Lower lobe of right lung (tissue), 2 donors: Measurements from ENCODE around the gene CHD5. TPM values are rescaled to one million over a fixed set of nuclear protein-coding genes. Genes with fewer than 3 reads are reported as not detected.

Experiments
- ATAC-seq, 2 donors: fragments of 200-7000 bp; cut with Tn5 transposase; one replicate each; pipeline ENCODE4 v1.9.1; 2020 to 2022; ENCODE audit warnings: mild to moderate bottlenecking in 2 of 2, moderate library complexity in 2 of 2
- DNase-seq: peaks from one replicate; pipeline ENCODE4 v3.0.0-alpha.2; 2020
- H3K27ac ChIP-seq: fragments of 200-600 bp; one replicate; pipeline ENCODE4 v1.8.0; 2022
- H3K27me3 ChIP-seq: fragments of 200-600 bp; one replicate; pipeline ENCODE4 v1.8.0; 2022; ENCODE audit warnings: low read depth
- H3K36me3 ChIP-seq: fragments of 200-600 bp; one replicate; pipeline ENCODE4 v1.8.0; 2022; ENCODE audit warnings: mild to moderate bottlenecking
- H3K4me1 ChIP-seq: fragments of 200-600 bp; one replicate; pipeline ENCODE4 v1.8.0; 2022
- H3K4me3 ChIP-seq: fragments of 200-600 bp; one replicate; pipeline ENCODE4 v1.8.0; 2022; ENCODE audit warnings: mild to moderate bottlenecking
- H3K9me3 ChIP-seq: fragments of 200-600 bp; one replicate; pipeline ENCODE4 v1.8.0; 2022
- CTCF ChIP-seq: fragments of 200-600 bp; IDR thresholded peaks from one replicate; pipeline ENCODE4 v1.8.0; 2022; ENCODE audit warnings: antibody characterized with exemption, mild to moderate bottlenecking
- intact Hi-C: fragments of 100-400 bp; cut with DNase I; formaldehyde crosslinking; loops from one replicate; pipeline ENCODE4 v1.11.0; 2022
- total RNA-seq: library from RNA; stranded (reverse); fragmentation: NEBNext Ultra II Directional; extraction: Animal tissue kit (Norgen Biotek cat#: 25700); gene quantifications from one replicate; pipeline ENCODE4 v1.2.1, GENCODE V29; 2021
- donor health status: DM: no; HTN: yes; CAD: no; lungs with severe emphysema.

Gene CHD5
- total RNA-seq, 1 donor from 2014 or later = 0.56 TPM

DNA sequence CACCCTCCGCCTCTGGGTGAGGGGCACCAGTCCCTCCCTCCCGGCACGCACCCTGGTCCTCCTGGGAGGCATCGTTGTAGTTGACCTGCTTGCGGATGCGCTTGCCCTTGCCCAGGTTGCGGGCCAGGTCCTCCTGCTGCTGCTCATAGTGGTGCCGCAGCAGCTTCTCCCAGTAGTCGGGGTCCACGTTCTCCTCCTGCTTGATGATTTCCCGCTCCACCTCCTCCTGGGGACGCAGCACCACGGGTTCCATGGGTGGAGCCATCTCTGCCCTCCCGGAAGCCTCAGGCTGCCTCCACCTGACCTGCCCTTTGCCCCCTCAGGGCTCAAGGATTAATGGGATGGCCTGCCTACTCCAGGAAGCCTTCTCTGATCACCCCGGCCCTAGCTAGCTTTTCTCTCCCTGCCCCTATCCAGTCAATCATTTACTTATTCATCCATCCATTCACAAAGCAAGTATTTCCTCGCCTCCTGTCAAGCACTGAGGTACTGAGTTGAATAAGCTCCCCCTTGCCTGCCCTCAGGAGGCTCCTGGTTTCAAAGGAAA lies 53.5 kb downstream of the CHD5 start:
- Histone ChIP-seq H3K27ac (no peak overlapping the region), H3K4me1 (peaks cover 8% of the 10 kb centered on the region), H3K27me3 (peaks cover 9% of the 10 kb centered on the region), H3K9me3 (no peaks in the 10 kb centered on the region), H3K4me3 (no peak overlapping the region), H3K36me3 (no peaks in the 10 kb centered on the region)
- DNase-seq (peak; percentile 29), ATAC-seq (no peak)
- no peak for TF ChIP-seq CTCF
- intact Hi-C loops = no loop called here

DNA sequence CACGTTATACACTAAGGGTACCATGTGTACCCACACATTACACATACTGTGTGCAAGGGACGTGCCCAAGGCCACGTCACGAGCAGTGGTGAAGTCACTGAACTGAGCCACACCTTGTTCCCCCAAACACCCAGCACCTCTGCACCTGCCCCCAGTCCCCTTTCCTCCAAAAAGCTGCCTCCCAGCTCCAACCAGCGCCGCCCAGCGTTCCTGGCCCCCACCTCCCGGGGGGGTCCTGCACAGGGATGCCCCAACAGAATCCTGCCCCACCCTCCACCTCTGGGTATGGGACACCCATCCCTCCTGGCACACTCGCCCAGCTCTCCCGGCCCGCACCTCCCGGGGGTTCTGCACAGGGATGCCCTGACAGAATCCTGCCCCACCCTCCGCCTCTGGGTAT lies 54.1 kb downstream of the CHD5 start:
- DNase-seq = peak; percentile 25
- Histone ChIP-seq H3K9me3 (no peaks in the 10 kb centered on the region), H3K4me3 (no peak overlapping the region), H3K36me3 (no peaks in the 10 kb centered on the region), H3K4me1 (peaks cover 8% of the 10 kb centered on the region), H3K27me3 (peaks cover 9% of the 10 kb centered on the region), H3K27ac (no peak overlapping the region)
- ATAC-seq = no peak
- no peak for TF ChIP-seq CTCF
- intact Hi-C loops = no loop called here

GRCh38 chr1:6125366-6125765 lies 54.8 kb downstream of the CHD5 start:
- peak; percentile 24 for DNase-seq
- no peaks in the 10 kb centered on the region for H3K9me3 ChIP-seq
- TF ChIP-seq CTCF = no peak
- H3K4me1 ChIP-seq = peaks cover 8% of the 10 kb centered on the region
- H3K27me3 ChIP-seq = peaks cover 9% of the 10 kb centered on the region
- H3K36me3 ChIP-seq = no peaks in the 10 kb centered on the region
- intact Hi-C loops = no loop called here
- no peak overlapping the region for H3K4me3 ChIP-seq
- no peak for ATAC-seq
- H3K27ac ChIP-seq = no peak overlapping the region

DNA sequence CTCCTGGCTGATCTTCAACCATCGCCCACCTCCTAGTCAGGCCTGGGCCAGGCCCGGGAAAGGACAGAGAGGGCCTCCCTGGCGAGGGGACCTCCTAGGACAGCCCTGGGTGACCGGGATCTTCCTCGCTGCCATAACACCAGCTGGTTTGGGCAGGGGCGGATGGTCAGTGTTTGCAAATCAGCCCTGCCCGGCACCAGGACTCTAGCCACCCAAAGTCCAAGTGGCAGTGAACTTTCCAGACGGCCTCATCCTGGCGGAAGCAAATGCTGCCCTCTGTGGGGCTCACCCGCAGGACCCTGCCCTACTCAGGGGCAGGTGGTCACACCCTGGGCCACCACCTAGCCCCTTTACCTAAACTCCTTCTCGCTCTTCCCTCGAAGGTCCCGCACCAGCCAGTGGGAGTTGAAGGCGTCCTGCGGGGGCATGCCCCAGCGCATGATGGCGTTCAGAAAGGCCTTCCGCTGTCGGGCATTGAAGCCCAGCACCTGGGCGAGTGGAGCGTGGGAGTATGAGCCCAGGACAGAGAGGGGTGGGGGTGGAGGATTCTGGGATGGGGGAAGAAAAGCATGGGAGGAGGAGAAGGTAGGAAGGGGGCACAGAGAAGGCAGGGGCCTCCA lies 55.3 kb downstream of the CHD5 start:
- Histone ChIP-seq H3K27ac (no peak overlapping the region), H3K27me3 (peaks cover 9% of the 10 kb centered on the region), H3K4me1 (peaks cover 8% of the 10 kb centered on the region), H3K9me3 (no peaks in the 10 kb centered on the region), H3K4me3 (no peak overlapping the region), H3K36me3 (no peaks in the 10 kb centered on the region)
- no peak for ATAC-seq
- intact Hi-C loops = no loop called here
- DNase-seq = peak; percentile 36
- TF ChIP-seq CTCF = no peak

DNA sequence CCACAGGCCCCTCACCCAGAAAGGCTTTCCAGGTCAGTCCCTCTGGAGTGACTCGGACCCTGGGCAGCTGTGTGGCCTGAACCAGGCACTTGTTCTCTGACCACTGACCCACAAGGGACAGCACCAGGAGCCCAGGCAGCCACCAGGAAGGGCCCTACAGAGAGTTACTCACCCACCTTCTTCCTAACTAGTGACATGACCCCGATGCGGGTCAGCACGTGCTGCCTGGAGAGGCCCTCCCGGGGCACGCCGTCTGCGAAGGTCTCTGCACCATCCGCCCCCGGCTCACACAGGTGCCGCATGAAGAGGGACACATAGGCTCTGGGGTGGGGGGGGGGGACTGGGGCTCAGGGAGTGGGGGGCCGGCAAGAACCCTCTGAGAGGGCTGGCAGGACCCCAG lies 55.8 kb downstream of the CHD5 start:
- ATAC-seq = no peak
- H3K27ac ChIP-seq = no peak overlapping the region
- H3K36me3 ChIP-seq = no peaks in the 10 kb centered on the region
- TF ChIP-seq CTCF = no peak
- H3K4me3 ChIP-seq = no peak overlapping the region
- intact Hi-C loops = no loop called here
- H3K4me1 ChIP-seq = peaks cover 8% of the 10 kb centered on the region
- H3K27me3 ChIP-seq = peaks cover 9% of the 10 kb centered on the region
- DNase-seq = peak; percentile 37
- no peaks in the 10 kb centered on the region for H3K9me3 ChIP-seq
